Upper lobe of left lung (tissue), 4 donors: Measurements from ENCODE around the gene MOXD1.

Experiments used
- CTCF ChIP-seq, 6 experiments: fragments of 450-650 bp in 4 of 6; fragments of 200-600 bp in 2 of 6; sonication (generic) in 2 of 6; IDR thresholded peaks; one replicate each; pipeline ENCODE4 v1.5.1; 2016 to 2019; ENCODE audit warnings: antibody characterized with exemption in 6 of 6
- EP300 ChIP-seq, 4 donors: sonication (generic); formaldehyde crosslinking; IDR thresholded peaks; one replicate each; pipeline ENCODE4 v1.5.1; 2017; ENCODE audit warnings: antibody characterized with exemption in 4 of 4, control low read depth in 2 of 4
- POLR2A ChIP-seq, 4 donors: fragments of 450-650 bp; IDR thresholded peaks; one replicate each; pipeline ENCODE4 v1.5.1; 2016 to 2017; ENCODE audit warnings: antibody characterized with exemption in 4 of 4, mild to moderate bottlenecking in 2 of 4

- TF ChIP-seq POLR2A (IDR thresholded peaks at IDR 0.05), result no peak
- TF ChIP-seq EP300 (IDR thresholded peaks at IDR 0.05), result no peak
- TF ChIP-seq CTCF (IDR thresholded peaks at IDR 0.05), result no peak
Measured at GRCh38 chr6:132404330-132404729, 3.1 kb upstream of the MOXD1 start.
